PC-9 (cell line): ENCODE results near the gene TRIM24. TPM values are rescaled to one million over a fixed set of nuclear protein-coding genes. Genes with fewer than 3 reads are reported as not detected.

Experiments used
- BruUV-seq: library from RNA; stranded (reverse); fragments of 400-500 nt; replicated peaks from 2 replicates; lab custom pipeline; 2021; lab: Mats Ljungman, UMichigan
- CTCF ChIA-PET: fragments of 300-600 bp; sonication (Branson Sonifier 250); formaldehyde crosslinking; loops from one replicate; lab custom pipeline; 2022; ENCODE audit warnings: antibody characterized with exemption; lab: Charles Lee
- POLR2A ChIA-PET: fragments of 300-600 bp; sonication (Branson Sonifier 250); formaldehyde crosslinking; loops from one replicate; lab custom pipeline; 2022; ENCODE audit warnings: antibody characterized with exemption; ENCODE audit not compliant: unreplicated experiment; lab: Charles Lee
- DNase-seq, 2 experiments: peaks; one replicate each; pipeline versions ENCODE4 v3.0.0 to v3.0.0-alpha.2; 2015 to 2022; ENCODE audit warnings: mixed read lengths in 1 of 2
- H2AFZ ChIP-seq: fragments of 200-600 bp; sonication (generic); 2 replicates; pipeline ENCODE4 v1.8.1; 2017; ENCODE audit warnings: antibody characterized with exemption
- H3F3A ChIP-seq: fragments of 200-600 bp; sonication (generic); 2 replicates; pipeline ENCODE4 v1.8.1; 2017; ENCODE audit warnings: antibody characterized with exemption, mild to moderate bottlenecking, low read depth; ENCODE audit not compliant: insufficient read depth
- H3K27ac ChIP-seq: fragments of 200-600 bp; sonication (generic); 2 replicates; pipeline ENCODE4 v1.6.1; 2016; ENCODE audit warnings: mixed run types
- H3K27me3 ChIP-seq: fragments of 200-600 bp; sonication (generic); 2 replicates; pipeline ENCODE4 v1.6.1; 2016; ENCODE audit warnings: low read depth, mixed run types; ENCODE audit not compliant: insufficient read depth
- H3K36me3 ChIP-seq: fragments of 200-600 bp; sonication (generic); 2 replicates; pipeline ENCODE4 v1.6.1; 2016; ENCODE audit warnings: low read depth, mixed run types
- H3K4me1 ChIP-seq: fragments of 200-600 bp; sonication (generic); replicated peaks from 2 replicates; pipeline ENCODE4 v1.6.1; 2016; ENCODE audit warnings: mixed run types; ENCODE audit not compliant: insufficient read depth
- H3K4me2 ChIP-seq: fragments of 200-600 bp; sonication (generic); 2 replicates; pipeline ENCODE4 v1.6.1; 2017; ENCODE audit warnings: mixed run types
- H3K4me3 ChIP-seq: fragments of 200-600 bp; sonication (generic); 2 replicates; pipeline ENCODE4 v1.6.1; 2016; ENCODE audit warnings: mixed run types
- H3K79me2 ChIP-seq: fragments of 200-600 bp; sonication (generic); 2 replicates; pipeline ENCODE4 v1.6.1; 2017; ENCODE audit warnings: low read depth, mixed run types
- H3K9me2 ChIP-seq: fragments of 200-600 bp; sonication (generic); 2 replicates; pipeline ENCODE4 v1.8.1; 2017; ENCODE audit warnings: mild to moderate bottlenecking; ENCODE audit not compliant: insufficient read depth
- H3K9me3 ChIP-seq: fragments of 200-600 bp; sonication (generic); 2 replicates; pipeline ENCODE4 v1.8.1; 2016; ENCODE audit warnings: low read depth; ENCODE audit not compliant: insufficient read depth
- H4K20me1 ChIP-seq: fragments of 200-600 bp; sonication (generic); 2 replicates; pipeline ENCODE4 v1.8.1; 2017; ENCODE audit not compliant: insufficient read depth
- CTCF ChIP-seq: fragments of 200-600 bp; sonication (generic); conservative IDR thresholded peaks from 2 replicates; pipeline ENCODE4 v1.6.1; 2017; ENCODE audit warnings: mixed run types, antibody characterized with exemption, mild to moderate bottlenecking, moderate library complexity
- EZH2 ChIP-seq: fragments of 200-600 bp; sonication (generic); IDR thresholded peaks from 2 replicates; pipeline ENCODE4 v1.8.0; 2017; ENCODE audit warnings: antibody characterized with exemption, low read depth
- intact Hi-C: fragments of 100-400 bp; cut with micrococcal nuclease; formaldehyde crosslinking; loops from one replicate; pipeline ENCODE4 v1.10.0; 2022; ENCODE audit not compliant: unreplicated experiment
- total RNA-seq: library from RNA; stranded (reverse); gene quantifications from 2 replicates; pipeline ENCODE4 v1.2.3, GENCODE V29; 2021

TRIM24 gene
- total RNA-seq, 1 experiment from 2014 or later: 20.5 TPM

- ChIA-PET POLR2A (no interaction called here), CTCF (no interaction called here)
- Histone ChIP-seq H3K79me2 (no peaks in the 10 kb centered on the region), H3K27ac (no peak overlapping the region), H3K9me3 (no peaks in the 10 kb centered on the region), H3K4me1 (no peaks in the 10 kb centered on the region), H3K27me3 (no peaks in the 10 kb centered on the region), H4K20me1 (no peaks in the 10 kb centered on the region), H2AFZ (no peak overlapping the region), H3K4me3 (no peak overlapping the region), H3K4me2 (no peak overlapping the region), H3K36me3 (peaks cover 22% of the 10 kb centered on the region; the same call in 1 of the 2 replicates), H3F3A (no peaks in the 10 kb centered on the region), H3K9me2 (no peaks in the 10 kb centered on the region)
- TF ChIP-seq CTCF (no peak), EZH2 (no peak)
- intact Hi-C loops: no loop called here
- no TSS peak for BruUV-seq
- no peak for DNase-seq
These were observed 78.5 kb downstream of the TRIM24 start for GRCh38 chr7:138538518-138538917.

GRCh38 chr7:138538997-138539644 lies 79.1 kb downstream of the TRIM24 start:
- Histone ChIP-seq H3K4me1 (no peaks in the 10 kb centered on the region), H3K9me2 (no peaks in the 10 kb centered on the region), H2AFZ (no peak overlapping the region), H3K79me2 (no peaks in the 10 kb centered on the region), H3K27ac (no peak overlapping the region), H3K4me3 (no peak overlapping the region), H3F3A (no peaks in the 10 kb centered on the region), H3K4me2 (no peak overlapping the region), H3K27me3 (no peaks in the 10 kb centered on the region), H3K9me3 (no peaks in the 10 kb centered on the region), H3K36me3 (peaks cover 22% of the 10 kb centered on the region; the same call in 1 of the 2 replicates), H4K20me1 (no peaks in the 10 kb centered on the region)
- BruUV-seq: no TSS peak
- POLR2A ChIA-PET: interaction anchor here (0.6 kb wide), 1 partner anchor 104 kb away, joined by 3 read pairs; no protein-coding TSS in a partner anchor
- DNase-seq: no peak
- TF ChIP-seq EZH2: no peak
- no peak for TF ChIP-seq CTCF
- CTCF ChIA-PET: no interaction called here
- intact Hi-C loops: no loop called here

- intact Hi-C loops: no loop called here
- TF ChIP-seq CTCF (no peak), EZH2 (no peak)
These were observed 82.1 kb downstream of the TRIM24 start for GRCh38 chr7:138542183-138542582.

More at GRCh38 chr7:138542183-138542582, 82.1 kb downstream of the TRIM24 start:
- Histone ChIP-seq H3K36me3 (peaks cover 27% of the 10 kb centered on the region), H3K4me3 (no peak overlapping the region), H3F3A (no peaks in the 10 kb centered on the region), H3K9me2 (0 out of 2 replicates have a peak, but pooled peaks cover 3% of the 10 kb centered on the region), H3K4me1 (no peaks in the 10 kb centered on the region), H3K27me3 (no peaks in the 10 kb centered on the region), H4K20me1 (no peaks in the 10 kb centered on the region), H3K9me3 (no peaks in the 10 kb centered on the region), H3K4me2 (no peak overlapping the region), H3K79me2 (no peaks in the 10 kb centered on the region), H3K27ac (no peak overlapping the region), H2AFZ (no peak overlapping the region)
- peak in 1 of 2 experiments; percentile 27 for DNase-seq
- POLR2A ChIA-PET: no interaction called here
- CTCF ChIA-PET: no interaction called here
- BruUV-seq: no TSS peak
